Measurements from ENCODE around the gene SNX33. TPM values are rescaled to one million over a fixed set of nuclear protein-coding genes. Genes with fewer than 3 reads are reported as not detected.
"Not testable (repeated sequence)": the region's sequence is repeated elsewhere in the genome, so short reads cannot be mapped to it uniquely, and the experiment has no call there.

The SNX33 gene
- total RNA-seq, 1 donor from 2014 or later, result 16.9 TPM

- no peak for DNase-seq (ENCODE audit: extremely low read depth, low read depth, low spot score)
These were observed 32.5 kb downstream of the SNX33 start for GRCh38 chr15:75680007-75680789.

- DNase-seq (ENCODE audit: extremely low read depth, low read depth, low spot score), result no peak
These were observed 34.7 kb downstream of the SNX33 start for GRCh38 chr15:75682181-75683135.

GRCh38 chr15:75683646-75684312 is 36.1 kb downstream of the SNX33 start:
- not testable (repeated sequence) for DNase-seq (ENCODE audit: extremely low read depth, low read depth, low spot score)

GRCh38 chr15:75684648-75685047 is 36.9 kb downstream of the SNX33 start:
- DNase-seq (ENCODE audit: extremely low read depth, low read depth, low spot score), result no peak

- DNase-seq (ENCODE audit: extremely low read depth, low read depth, low spot score), result no peak
These were observed 37.5 kb downstream of the SNX33 start for GRCh38 chr15:75685195-75685594.

GRCh38 chr15:75686212-75686642 is 38.5 kb downstream of the SNX33 start:
- not testable (repeated sequence) for DNase-seq (ENCODE audit: extremely low read depth, low read depth, low spot score)

- DNase-seq (ENCODE audit: extremely low read depth, low read depth, low spot score), result no peak
These were observed 40.0 kb downstream of the SNX33 start for GRCh38 chr15:75687486-75688277.

- DNase-seq (ENCODE audit: extremely low read depth, low read depth, low spot score), result no peak
These were observed 40.5 kb downstream of the SNX33 start for GRCh38 chr15:75688278-75688557.

GRCh38 chr15:75688831-75689230 is 41.1 kb downstream of the SNX33 start:
- no peak for DNase-seq (ENCODE audit: extremely low read depth, low read depth, low spot score)

GRCh38 chr15:75689429-75689828 is 41.7 kb downstream of the SNX33 start:
- not testable (repeated sequence) for DNase-seq (ENCODE audit: extremely low read depth, low read depth, low spot score)

- DNase-seq (ENCODE audit: extremely low read depth, low read depth, low spot score), result not testable (repeated sequence)
These were observed 44.6 kb downstream of the SNX33 start for GRCh38 chr15:75692311-75692710.

GRCh38 chr15:75693028-75693427 is 45.3 kb downstream of the SNX33 start:
- DNase-seq (ENCODE audit: extremely low read depth, low read depth, low spot score), result not testable (repeated sequence)

- DNase-seq (ENCODE audit: extremely low read depth, low read depth, low spot score), result peak; percentile 44
These were observed 46.0 kb downstream of the SNX33 start for GRCh38 chr15:75693501-75694240.

- DNase-seq (ENCODE audit: extremely low read depth, low read depth, low spot score), result peak; percentile 51
These were observed 46.8 kb downstream of the SNX33 start for GRCh38 chr15:75694241-75695182.

GRCh38 chr15:75695220-75695619 is 47.5 kb downstream of the SNX33 start:
- DNase-seq (ENCODE audit: extremely low read depth, low read depth, low spot score), result no peak

GRCh38 chr15:75695634-75696310 is 48.1 kb downstream of the SNX33 start:
- DNase-seq (ENCODE audit: extremely low read depth, low read depth, low spot score), result no peak

GRCh38 chr15:75696311-75696720 is 48.6 kb downstream of the SNX33 start:
- no peak for DNase-seq (ENCODE audit: extremely low read depth, low read depth, low spot score)

- no peak for DNase-seq (ENCODE audit: extremely low read depth, low read depth, low spot score)
These were observed 49.1 kb downstream of the SNX33 start for GRCh38 chr15:75696854-75697259.
